Hepatocyte (in vitro differentiated cells): ENCODE data around the gene CIT. TPM values are rescaled to one million over a fixed set of nuclear protein-coding genes. Genes with fewer than 3 reads are reported as not detected.

ENCODE experiments used
- DNase-seq: peaks from one replicate; pipeline ENCODE4 v3.0.0-alpha.2; 2016; ENCODE audit warnings: low spot score
- H2AFZ ChIP-seq: fragments of 200-600 bp; sonication (generic); 2 replicates; pipeline ENCODE4 v1.6.0; 2016; ENCODE audit warnings: antibody characterized with exemption, mild to moderate bottlenecking
- H3K27ac ChIP-seq: fragments of 200-600 bp; sonication (generic); 2 replicates; pipeline ENCODE4 v1.5.1; 2016; ENCODE audit warnings: mild to moderate bottlenecking
- H3K27me3 ChIP-seq: fragments of 200-600 bp; sonication (generic); 2 replicates; pipeline ENCODE4 v1.6.1; 2016
- H3K36me3 ChIP-seq: fragments of 200-600 bp; sonication (generic); replicated peaks from 2 replicates; pipeline ENCODE4 v1.5.1; 2016; ENCODE audit warnings: low read depth; ENCODE audit not compliant: insufficient read depth
- H3K4me1 ChIP-seq: fragments of 200-600 bp; sonication (generic); 2 replicates; pipeline ENCODE4 v1.5.1; 2016; ENCODE audit warnings: mild to moderate bottlenecking, moderate library complexity; ENCODE audit not compliant: insufficient read depth
- H3K4me2 ChIP-seq: fragments of 200-600 bp; sonication (generic); 2 replicates; pipeline ENCODE4 v1.6.0; 2016
- H3K4me3 ChIP-seq: fragments of 200-600 bp; sonication (generic); 2 replicates; pipeline ENCODE4 v1.5.1; 2016; ENCODE audit warnings: mild to moderate bottlenecking
- H3K79me2 ChIP-seq: fragments of 200-600 bp; sonication (generic); 2 replicates; pipeline ENCODE4 v1.6.0; 2017; ENCODE audit warnings: mild to moderate bottlenecking
- H3K9me2 ChIP-seq: fragments of 200-600 bp; sonication (generic); replicated peaks from 2 replicates; pipeline ENCODE4 v1.6.0; 2017; ENCODE audit warnings: mild to moderate bottlenecking; ENCODE audit not compliant: insufficient read depth
- H3K9me3 ChIP-seq: fragments of 200-600 bp; sonication (generic); 2 replicates; pipeline ENCODE4 v1.5.1; 2016; ENCODE audit warnings: low read depth, mild to moderate bottlenecking
- H4K20me1 ChIP-seq: fragments of 200-600 bp; sonication (generic); 2 replicates; pipeline ENCODE4 v1.6.0; 2016; ENCODE audit warnings: mild to moderate bottlenecking; ENCODE audit not compliant: insufficient read depth, poor library complexity, severe bottlenecking
- CTCF ChIP-seq: fragments of 200-600 bp; sonication (generic); IDR thresholded peaks from 2 replicates; pipeline ENCODE4 v1.5.1; 2016; ENCODE audit warnings: antibody characterized with exemption, mild to moderate bottlenecking; ENCODE audit not compliant: poor library complexity
- EZH2 ChIP-seq: fragments of 200-600 bp; sonication (generic); IDR thresholded peaks from 2 replicates; pipeline ENCODE4 v1.6.1; 2016; ENCODE audit warnings: antibody characterized with exemption, mild to moderate bottlenecking, borderline replicate concordance
- EZH2phosphoT487 ChIP-seq: fragments of 200-600 bp; sonication (generic); IDR thresholded peaks from one replicate; pipeline ENCODE4 v1.6.1; 2018; ENCODE audit warnings: antibody characterized with exemption, mild to moderate bottlenecking, low read depth, moderate library complexity; ENCODE audit not compliant: unreplicated experiment, severe bottlenecking
- WGBS: methylation state at CpG from one replicate; pipeline ENCODE4 v1.1.6; 2016; ENCODE audit warnings: low lambda C conversion rate; ENCODE audit errors: missing lambda C conversion rate; 5-methylcytosine and 5-hydroxymethylcytosine counted together
- polyA plus RNA-seq: library from polyadenylated mRNA; unstranded; fragments of >200 nt; fragmentation: Nextera tagmentation; extraction: Ambion mirVana; gene quantifications from 2 replicates; pipeline ENCODE4 v1.2.1, GENCODE V29; 2016
- total RNA-seq: library from RNA; depleted of rRNA; stranded (reverse); fragments of >200 nt; gene quantifications from 2 replicates; pipeline ENCODE4 v1.2.3, GENCODE V29; 2014

CIT gene
- total and polyA plus RNA-seq, 2 experiments from 2014 or later, result 3.6 to 3.9 TPM

- 97% methylated on average over 4 of the region's 4 CpGs for WGBS
- no peaks in the 10 kb centered on the region for H3K27me3 ChIP-seq
- H3K27ac ChIP-seq, result no peak overlapping the region
Measured at GRCh38 chr12:119786539-119786938, 90.6 kb downstream of the CIT start.

DNA sequence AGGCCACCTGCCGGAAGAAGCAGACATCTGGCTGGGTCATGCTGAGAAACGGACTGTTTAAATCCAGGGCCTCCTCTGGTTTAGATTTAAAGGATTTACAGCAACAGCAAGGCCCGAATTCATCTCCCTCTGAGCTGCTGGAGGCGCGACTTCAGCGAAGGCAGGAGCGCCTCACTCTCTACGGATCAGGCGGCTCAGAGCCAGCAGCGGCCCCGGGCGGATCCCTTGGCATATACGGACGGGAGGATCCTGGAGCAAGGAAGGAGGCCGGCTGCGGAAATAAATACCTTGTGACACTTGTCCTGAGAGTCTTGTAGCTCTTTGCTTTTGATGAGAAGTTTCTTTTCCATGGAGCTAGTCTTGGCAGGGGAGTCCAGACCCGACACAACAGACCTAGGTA lies 92.4 kb downstream of the CIT start:
- DNase-seq, result no peak
- Histone ChIP-seq H3K9me2 (no peaks in the 10 kb centered on the region), H3K27ac (no peak overlapping the region), H2AFZ (no peak overlapping the region), H3K9me3 (no peaks in the 10 kb centered on the region), H3K4me2 (no peak overlapping the region), H3K4me3 (no peak overlapping the region), H3K27me3 (no peaks in the 10 kb centered on the region), H3K36me3 (no peaks in the 10 kb centered on the region), H4K20me1 (no peaks in the 10 kb centered on the region), H3K4me1 (no peaks in the 10 kb centered on the region), H3K79me2 (no peaks in the 10 kb centered on the region)
- WGBS, result 95% methylated on average over 17 of the region's 17 CpGs
- TF ChIP-seq EZH2phosphoT487 (no peak), EZH2 (no peak), CTCF (no peak)

More at GRCh38 chr12:119786539-119786938, 90.6 kb downstream of the CIT start:
- H3K36me3 ChIP-seq, result no peaks in the 10 kb centered on the region
- no peaks in the 10 kb centered on the region for H3K79me2 ChIP-seq
- H2AFZ ChIP-seq, result no peak overlapping the region
- no peaks in the 10 kb centered on the region for H3K9me3 ChIP-seq
- TF ChIP-seq CTCF, result no peak
- TF ChIP-seq EZH2, result no peak
- no peak for TF ChIP-seq EZH2phosphoT487
- no peak overlapping the region for H3K4me3 ChIP-seq
- H4K20me1 ChIP-seq, result no peaks in the 10 kb centered on the region
- H3K4me1 ChIP-seq, result no peaks in the 10 kb centered on the region
- H3K9me2 ChIP-seq, result no peaks in the 10 kb centered on the region
- no peak for DNase-seq
- no peak overlapping the region for H3K4me2 ChIP-seq

- H2AFZ ChIP-seq, result no peak overlapping the region
- H3K36me3 ChIP-seq, result no peaks in the 10 kb centered on the region
- no peaks in the 10 kb centered on the region for H3K9me2 ChIP-seq
- DNase-seq, result no peak
- no peak overlapping the region for H3K27ac ChIP-seq
- no peaks in the 10 kb centered on the region for H3K9me3 ChIP-seq
- H3K27me3 ChIP-seq, result no peaks in the 10 kb centered on the region
- no peaks in the 10 kb centered on the region for H4K20me1 ChIP-seq
- no peak overlapping the region for H3K4me2 ChIP-seq
- WGBS, result 97% methylated on average over 6 of the region's 6 CpGs
- TF ChIP-seq EZH2phosphoT487, result no peak
- no peak for TF ChIP-seq EZH2
- TF ChIP-seq CTCF, result no peak
- no peak overlapping the region for H3K4me3 ChIP-seq
- no peaks in the 10 kb centered on the region for H3K4me1 ChIP-seq
- no peaks in the 10 kb centered on the region for H3K79me2 ChIP-seq
Measured at GRCh38 chr12:119783787-119784186, 93.3 kb downstream of the CIT start.

GRCh38 chr12:119781804-119782203 lies 95.3 kb downstream of the CIT start:
- no peak overlapping the region for H2AFZ ChIP-seq
- 98% methylated on average over 2 of the region's 2 CpGs for WGBS
- H3K27me3 ChIP-seq, result no peaks in the 10 kb centered on the region
- no peak overlapping the region for H3K27ac ChIP-seq
- H3K4me1 ChIP-seq, result no peaks in the 10 kb centered on the region
- no peaks in the 10 kb centered on the region for H3K9me3 ChIP-seq
- no peak overlapping the region for H3K4me2 ChIP-seq
- H3K36me3 ChIP-seq, result no peaks in the 10 kb centered on the region
- no peaks in the 10 kb centered on the region for H4K20me1 ChIP-seq
- no peak for DNase-seq
- no peak overlapping the region for H3K4me3 ChIP-seq
- no peak for TF ChIP-seq CTCF
- TF ChIP-seq EZH2, result no peak
- TF ChIP-seq EZH2phosphoT487, result no peak
- no peaks in the 10 kb centered on the region for H3K9me2 ChIP-seq
- no peaks in the 10 kb centered on the region for H3K79me2 ChIP-seq
